Thymus (tissue), 11 donors: Measurements from ENCODE around the gene KATNB1. TPM values are rescaled to one million over a fixed set of nuclear protein-coding genes. Genes with fewer than 3 reads are reported as not detected.

ENCODE experiments used
- DNase-seq, 9 donors: peaks; one replicate each; pipeline ENCODE4 v3.0.0-alpha.2; 2013; ENCODE audit warnings: low spot score in 9 of 9, low read depth in 6 of 9, missing footprints in 1 of 9
- H3K27ac ChIP-seq, 2 donors: one replicate each; pipeline ENCODE4 v1.5.1; 2013; ENCODE audit warnings: control low read depth in 1 of 2, low read depth in 1 of 2, low read length in 1 of 2, mild to moderate bottlenecking in 1 of 2, moderate library complexity in 1 of 2
- H3K27me3 ChIP-seq, 2 donors: one replicate each; pipeline ENCODE4 v1.5.1; 2013; ENCODE audit warnings: low read length in 1 of 2; ENCODE audit not compliant: control insufficient read depth in 2 of 2, insufficient read depth in 1 of 2
- H3K36me3 ChIP-seq, 2 donors: one replicate each; pipeline ENCODE4 v1.5.1; 2013; ENCODE audit warnings: low read length in 1 of 2, mild to moderate bottlenecking in 1 of 2, moderate library complexity in 1 of 2; ENCODE audit not compliant: control insufficient read depth in 2 of 2, insufficient read depth in 2 of 2
- H3K4me1 ChIP-seq, 2 donors: one replicate each; pipeline ENCODE4 v1.5.1; 2013; ENCODE audit warnings: low read length in 2 of 2; ENCODE audit not compliant: control insufficient read depth in 2 of 2, insufficient read depth in 2 of 2
- H3K4me3 ChIP-seq, 2 donors: one replicate each; pipeline ENCODE4 v1.5.1; 2013; ENCODE audit warnings: low read length in 2 of 2, control low read depth in 1 of 2, mild to moderate bottlenecking in 1 of 2
- H3K9me3 ChIP-seq, 2 donors: one replicate each; pipeline ENCODE4 v1.5.1; 2013; ENCODE audit warnings: low read length in 1 of 2, mild to moderate bottlenecking in 1 of 2; ENCODE audit not compliant: control insufficient read depth in 2 of 2, insufficient read depth in 1 of 2
- WGBS: extraction: QIAGEN DNeasy Blood & Tissue Kit; methylation state at CpG from one replicate; pipeline ENCODE4 v1.1.7; 2013; 5-methylcytosine and 5-hydroxymethylcytosine counted together
- polyA plus RNA-seq: library from polyadenylated mRNA; stranded (reverse); fragments of 200-250 nt; gene quantifications from one replicate; pipeline ENCODE4 v1.2.3, GENCODE V29; 2013
- total RNA-seq: library from RNA; stranded (reverse); fragments of 120-200 nt; gene quantifications from one replicate; pipeline ENCODE4 v1.2.4, GENCODE V29; 2013
- donor health status: healthy.

KATNB1 gene
- total and polyA plus RNA-seq, 2 donors: 13.3 to 15.1 TPM

DNA sequence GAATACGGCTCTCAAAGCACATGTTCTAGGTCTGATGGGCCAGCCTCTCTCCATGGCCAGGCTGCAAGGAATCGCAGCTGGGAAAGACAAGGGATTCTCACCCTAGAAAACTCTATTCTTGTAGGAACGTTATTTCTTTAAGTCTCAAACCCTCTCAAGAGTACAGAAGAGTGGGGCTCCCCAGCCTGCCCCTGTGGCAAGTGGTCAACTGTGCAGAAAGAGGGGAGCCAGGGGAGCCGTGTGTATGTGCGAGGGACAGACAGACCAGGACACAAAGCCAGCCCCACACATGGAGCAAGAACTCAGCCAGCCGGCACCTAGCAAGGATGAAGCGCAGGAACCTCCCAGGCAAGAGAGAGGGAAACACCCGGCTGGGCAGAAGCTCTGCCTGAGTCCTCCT, 50.4 kb downstream of the KATNB1 start:
- Histone ChIP-seq H3K4me3 (no peak overlapping the region), H3K27me3 (no peaks in the 10 kb centered on the region), H3K27ac (no peak overlapping the region), H3K36me3 (no peaks in the 10 kb centered on the region), H3K4me1 (no peaks in the 10 kb centered on the region), H3K9me3 (no peaks in the 10 kb centered on the region)
- DNase-seq: no peak
- WGBS: 98% methylated on average over 8 of the region's 8 CpGs

DNA sequence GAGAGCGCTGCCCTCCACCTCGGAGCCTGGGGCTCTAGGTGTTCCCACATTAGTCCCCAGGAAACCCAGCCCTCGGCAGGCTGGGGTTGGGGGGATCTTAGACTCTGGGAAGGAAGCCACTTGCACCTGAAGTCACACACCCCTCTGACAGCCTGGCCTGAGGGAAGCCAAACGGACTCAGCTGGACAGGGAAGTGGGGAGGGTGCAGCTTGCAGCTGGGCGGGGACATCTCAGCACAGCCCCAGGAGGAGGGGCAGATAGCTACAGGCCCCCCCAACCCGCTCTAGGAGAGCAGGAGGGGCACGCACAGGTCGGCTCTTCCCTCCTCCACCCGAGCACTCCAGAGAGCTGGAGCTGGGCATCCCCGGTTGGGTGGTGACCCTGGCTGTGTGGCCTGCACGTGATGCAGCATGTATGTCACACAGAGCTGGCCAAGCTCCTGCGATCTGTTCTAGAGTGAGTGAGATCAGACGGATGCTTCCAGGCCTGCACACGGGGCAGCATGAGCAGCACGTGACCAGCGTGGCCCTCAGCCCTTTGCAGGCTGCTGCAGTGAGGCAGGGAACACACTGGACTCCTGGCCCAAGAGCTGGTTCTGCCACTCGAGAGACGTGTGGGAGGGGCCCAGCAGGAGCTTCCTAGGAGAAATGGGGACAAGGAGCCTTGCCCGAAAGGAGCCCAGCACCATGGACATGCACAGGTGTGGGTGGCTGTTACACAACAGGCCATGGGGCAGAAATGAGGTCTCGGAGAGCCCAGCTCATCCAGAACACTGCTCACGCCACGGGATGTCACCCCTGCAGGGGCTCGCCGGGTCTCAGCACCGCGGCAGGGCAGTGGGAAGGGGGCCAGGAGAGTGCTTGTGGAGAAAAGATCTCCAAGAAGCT, 51.3 kb downstream of the KATNB1 start:
- H3K27ac ChIP-seq: no peak overlapping the region

GRCh38 chr16:57787519-57787905, 51.9 kb downstream of the KATNB1 start:
- no peaks in the 10 kb centered on the region for H3K36me3 ChIP-seq
- no peaks in the 10 kb centered on the region for H3K27me3 ChIP-seq
- peaks cover 0 to 9% of the 10 kb centered on the region in 2 donors for H3K4me1 ChIP-seq
- no peak for DNase-seq
- H3K4me3 ChIP-seq: no peak overlapping the region
- H3K27ac ChIP-seq: no peak overlapping the region
- WGBS: 92% methylated on average over 8 of the region's 8 CpGs
- H3K9me3 ChIP-seq: no peaks in the 10 kb centered on the region

More for the DNA sequence above, 51.3 kb downstream of the KATNB1 start:
- WGBS: 93% methylated on average over 26 of the region's 26 CpGs
- Histone ChIP-seq H3K4me1 (peaks cover 0 to 6% of the 10 kb centered on the region in 2 donors), H3K36me3 (no peaks in the 10 kb centered on the region), H3K27me3 (no peaks in the 10 kb centered on the region), H3K4me3 (no peak overlapping the region), H3K9me3 (no peaks in the 10 kb centered on the region)
- no peak for DNase-seq

GRCh38 chr16:57788252-57788841, 52.8 kb downstream of the KATNB1 start:
- H3K9me3 ChIP-seq: no peaks in the 10 kb centered on the region
- H3K4me1 ChIP-seq: peaks cover 0 to 9% of the 10 kb centered on the region in 2 donors
- no peaks in the 10 kb centered on the region for H3K27me3 ChIP-seq
- H3K27ac ChIP-seq: no peak overlapping the region
- no peaks in the 10 kb centered on the region for H3K36me3 ChIP-seq
- H3K4me3 ChIP-seq: no peak overlapping the region
- no peak for DNase-seq
- 97% methylated on average over 17 of the region's 17 CpGs for WGBS

DNA sequence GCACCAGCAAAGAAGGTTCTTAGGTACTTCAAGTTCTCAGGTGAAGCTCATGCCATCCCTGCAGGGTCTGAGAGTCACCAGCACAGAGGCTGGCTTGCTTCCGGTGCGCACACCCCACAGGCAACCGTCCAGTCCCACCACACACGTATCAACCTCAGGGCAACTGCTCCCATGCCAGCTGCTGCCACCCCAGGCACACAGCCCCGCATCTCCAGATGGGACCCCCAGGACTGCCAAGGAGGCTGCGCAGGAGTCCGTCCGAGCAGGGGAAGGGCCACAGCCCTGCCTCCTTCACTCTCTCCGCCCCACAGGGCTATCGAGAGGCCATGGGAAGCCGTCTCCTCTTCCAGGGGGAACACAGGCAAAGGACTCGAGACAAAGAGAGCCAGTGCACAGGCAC, 53.4 kb downstream of the KATNB1 start:
- H3K4me3 ChIP-seq: no peak overlapping the region
- no peak overlapping the region for H3K27ac ChIP-seq
- peaks cover 0 to 9% of the 10 kb centered on the region in 2 donors for H3K4me1 ChIP-seq
- H3K27me3 ChIP-seq: no peaks in the 10 kb centered on the region
- H3K9me3 ChIP-seq: no peaks in the 10 kb centered on the region
- no peaks in the 10 kb centered on the region for H3K36me3 ChIP-seq
- no peak for DNase-seq
- 97% methylated on average over 12 of the region's 12 CpGs for WGBS

DNA sequence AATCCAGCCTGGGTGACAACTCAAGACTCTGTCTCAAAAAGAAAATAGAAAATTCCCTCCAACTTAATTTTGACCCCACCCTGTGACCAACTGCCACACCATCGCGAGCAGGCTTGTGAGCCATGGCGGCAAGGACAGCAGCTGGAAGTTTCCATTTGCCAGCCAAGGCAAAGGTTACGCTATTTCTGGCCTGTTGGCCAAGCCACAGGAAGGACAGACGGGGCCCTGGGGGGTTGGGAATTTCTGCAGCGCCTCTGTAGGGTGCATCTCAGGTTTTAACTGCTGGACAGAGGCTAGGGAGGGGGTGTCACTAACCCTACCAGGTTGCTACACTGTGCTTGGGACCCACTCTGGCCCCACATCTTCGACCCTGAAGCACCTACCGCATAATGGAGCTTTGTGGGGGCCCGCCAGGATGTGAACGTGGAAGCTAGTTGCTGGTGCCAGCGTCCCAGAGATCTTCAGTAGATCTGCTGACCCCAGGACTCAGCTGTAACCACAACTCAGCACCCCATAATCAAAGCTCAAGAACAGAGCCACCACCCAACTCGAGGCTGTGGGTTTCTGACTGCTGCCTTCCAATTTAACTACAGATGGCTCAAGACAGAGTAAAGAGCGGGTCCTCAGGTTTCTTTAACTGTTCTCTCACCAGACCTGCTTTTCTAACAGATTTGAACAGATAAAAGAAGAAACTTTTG, 55.8 kb downstream of the KATNB1 start:
- Histone ChIP-seq H3K9me3 (no peaks in the 10 kb centered on the region), H3K4me1 (peaks cover 0 to 9% of the 10 kb centered on the region in 2 donors), H3K36me3 (no peaks in the 10 kb centered on the region), H3K27me3 (no peaks in the 10 kb centered on the region), H3K27ac (no peak overlapping the region), H3K4me3 (no peak overlapping the region)
- DNase-seq: no peak
- 67% methylated on average over 13 of the region's 13 CpGs for WGBS

GRCh38 chr16:57791893-57792461, 56.4 kb downstream of the KATNB1 start:
- no peaks in the 10 kb centered on the region for H3K36me3 ChIP-seq
- H3K9me3 ChIP-seq: no peaks in the 10 kb centered on the region
- H3K27ac ChIP-seq: no peak overlapping the region
- H3K4me3 ChIP-seq: no peak overlapping the region
- no peak for DNase-seq
- peaks cover 0 to 1% of the 10 kb centered on the region in 2 donors for H3K27me3 ChIP-seq
- WGBS: 86% methylated on average over 8 of the region's 8 CpGs
- peaks cover 0 to 9% of the 10 kb centered on the region in 2 donors for H3K4me1 ChIP-seq

DNA sequence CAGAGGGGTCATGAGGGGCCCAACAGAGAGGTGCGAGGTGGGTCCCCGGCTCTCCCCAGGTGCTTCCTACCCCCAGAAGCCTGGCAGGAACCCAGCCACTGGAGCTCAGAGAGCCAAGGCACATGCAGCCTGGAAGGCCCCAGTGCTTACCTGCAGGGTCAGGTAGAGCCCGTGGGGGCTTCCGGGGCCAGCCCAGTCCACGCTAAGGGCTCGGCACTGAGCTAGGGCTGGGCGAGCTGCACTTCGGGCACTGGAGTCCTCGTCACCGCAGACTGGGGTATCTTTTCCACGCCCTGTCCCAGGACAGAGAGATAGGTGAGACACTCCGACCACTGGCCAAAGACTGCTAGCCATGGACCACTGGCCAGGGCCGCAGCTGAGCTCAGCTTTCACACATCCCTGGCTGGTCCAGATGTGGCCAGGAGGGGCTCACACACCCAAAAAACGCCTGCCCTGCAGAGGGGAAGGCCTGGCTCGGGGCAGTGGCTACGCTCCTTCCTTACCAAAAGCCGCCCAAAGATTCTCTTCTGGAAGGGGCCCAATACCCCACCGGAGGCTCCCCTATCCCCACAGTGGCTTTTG, 59.4 kb downstream of the KATNB1 start:
- H3K9me3 ChIP-seq: no peaks in the 10 kb centered on the region
- H3K27ac ChIP-seq: no peak overlapping the region
- H3K27me3 ChIP-seq: peaks cover 0 to 25% of the 10 kb centered on the region in 2 donors
- H3K4me1 ChIP-seq: peaks cover 10 to 32% of the 10 kb centered on the region in 2 donors
- 88% methylated on average over 18 of the region's 18 CpGs for WGBS
- no peaks in the 10 kb centered on the region for H3K36me3 ChIP-seq
- no peak overlapping the region for H3K4me3 ChIP-seq
- no peak for DNase-seq
